ENCODE results near the gene H1-8. TPM values are rescaled to one million over a fixed set of nuclear protein-coding genes. Genes with fewer than 3 reads are reported as not detected.
"Not testable (repeated sequence)": the region's sequence is repeated elsewhere in the genome, so short reads cannot be mapped to it uniquely, and the experiment has no call there.

H1-8 gene
- total RNA-seq, 2 experiments from 2014 or later, result not detected

- no peaks in the 10 kb centered on the region for H3K27me3 Mint-ChIP-seq
- no peak overlapping the region for H3K4me3 Mint-ChIP-seq
- intact Hi-C loops (cut with DNase I, micrococcal nuclease), result no loop called here
- ChIA-PET POLR2A (no interaction called here), CTCF (interaction anchor here (0.6 to 0.7 kb wide), 2 partner anchors 10 to 526 kb away, joined by 3 read pairs; no protein-coding TSS in a partner anchor)
- ATAC-seq, result no peak
- H3K36me3 Mint-ChIP-seq (ENCODE audit: low read depth), result peaks cover 16% of the 10 kb centered on the region
- no peak for DNase-seq
- no peak overlapping the region for H3K27ac Mint-ChIP-seq
- H3K4me1 Mint-ChIP-seq, result no peaks in the 10 kb centered on the region
- H3K9me3 Mint-ChIP-seq (ENCODE audit: low read depth), result no peaks in the 10 kb centered on the region
These were observed 39.3 kb upstream of the H1-8 start for GRCh38 chr3:129503471-129504291.

- ChIA-PET POLR2A (no interaction called here), CTCF (interaction anchor here (0.7 kb wide), 1 partner anchor 9 kb away, joined by 3 read pairs; no protein-coding TSS in a partner anchor)
- intact Hi-C loops (cut with DNase I, micrococcal nuclease), result no loop called here
- Mint-ChIP-seq H3K27ac (no peak overlapping the region), H3K4me1 (no peaks in the 10 kb centered on the region), H3K27me3 (no peaks in the 10 kb centered on the region), H3K36me3 (ENCODE audit: low read depth) (peaks cover 16% of the 10 kb centered on the region), H3K4me3 (no peak overlapping the region), H3K9me3 (ENCODE audit: low read depth) (no peaks in the 10 kb centered on the region)
- no peak for ATAC-seq
- DNase-seq, result no peak
These were observed 38.4 kb upstream of the H1-8 start for GRCh38 chr3:129504471-129505100.

- CTCF ChIA-PET, result no interaction called here
- Mint-ChIP-seq H3K4me1 (no peaks in the 10 kb centered on the region), H3K27me3 (no peaks in the 10 kb centered on the region), H3K9me3 (ENCODE audit: low read depth) (no peaks in the 10 kb centered on the region), H3K4me3 (no peak overlapping the region), H3K36me3 (ENCODE audit: low read depth) (peaks cover 12% of the 10 kb centered on the region), H3K27ac (no peak overlapping the region)
- ATAC-seq (no peak), DNase-seq (no peak)
- POLR2A ChIA-PET, result no interaction called here
- intact Hi-C loops (cut with DNase I, micrococcal nuclease), result no loop called here
These were observed 37.6 kb upstream of the H1-8 start for GRCh38 chr3:129505341-129505740.

- ATAC-seq, result no peak
- Mint-ChIP-seq H3K27ac (no peak overlapping the region), H3K9me3 (ENCODE audit: low read depth) (no peaks in the 10 kb centered on the region), H3K4me3 (no peak overlapping the region), H3K36me3 (ENCODE audit: low read depth) (peaks cover 7% of the 10 kb centered on the region), H3K27me3 (no peaks in the 10 kb centered on the region), H3K4me1 (no peaks in the 10 kb centered on the region)
- intact Hi-C loops (cut with DNase I, micrococcal nuclease), result no loop called here
- DNase-seq, result no peak
- ChIA-PET CTCF (no interaction called here), POLR2A (no interaction called here)
These were observed 36.7 kb upstream of the H1-8 start for GRCh38 chr3:129506231-129506742.

GRCh38 chr3:129507181-129507831, 35.7 kb upstream of the H1-8 start:
- H3K27me3 Mint-ChIP-seq, result no peaks in the 10 kb centered on the region
- intact Hi-C loops (cut with DNase I, micrococcal nuclease), result no loop called here
- POLR2A ChIA-PET, result no interaction called here
- peaks cover 5% of the 10 kb centered on the region for H3K36me3 Mint-ChIP-seq (ENCODE audit: low read depth)
- no peak for ATAC-seq
- no peak overlapping the region for H3K27ac Mint-ChIP-seq
- H3K4me3 Mint-ChIP-seq, result no peak overlapping the region
- no peak for DNase-seq
- CTCF ChIA-PET, result no interaction called here
- H3K9me3 Mint-ChIP-seq (ENCODE audit: low read depth), result no peaks in the 10 kb centered on the region
- no peaks in the 10 kb centered on the region for H3K4me1 Mint-ChIP-seq

GRCh38 chr3:129512595-129512994, 30.4 kb upstream of the H1-8 start:
- ChIA-PET POLR2A (no interaction called here), CTCF (no interaction called here)
- H3K27ac Mint-ChIP-seq, result no peak overlapping the region
- no peaks in the 10 kb centered on the region for H3K4me1 Mint-ChIP-seq
- peaks cover 3% of the 10 kb centered on the region for H3K36me3 Mint-ChIP-seq (ENCODE audit: low read depth)
- H3K9me3 Mint-ChIP-seq (ENCODE audit: low read depth), result no peaks in the 10 kb centered on the region
- no peak overlapping the region for H3K4me3 Mint-ChIP-seq
- intact Hi-C loops (cut with DNase I, micrococcal nuclease), result no loop called here
- ATAC-seq (no peak), DNase-seq (no peak)
- H3K27me3 Mint-ChIP-seq, result no peaks in the 10 kb centered on the region

- Mint-ChIP-seq H3K36me3 (ENCODE audit: low read depth) (peaks cover 3% of the 10 kb centered on the region), H3K9me3 (ENCODE audit: low read depth) (no peaks in the 10 kb centered on the region), H3K4me3 (no peak overlapping the region), H3K4me1 (no peaks in the 10 kb centered on the region), H3K27ac (no peak overlapping the region), H3K27me3 (no peaks in the 10 kb centered on the region)
- POLR2A ChIA-PET, result no interaction called here
- DNase-seq (no peak), ATAC-seq (no peak)
- intact Hi-C loops (cut with DNase I, micrococcal nuclease), result no loop called here
- CTCF ChIA-PET, result interaction anchor here (1.1 kb wide), 1 partner anchor 9 kb away, joined by 3 read pairs; no protein-coding TSS in a partner anchor
These were observed 29.3 kb upstream of the H1-8 start for GRCh38 chr3:129513705-129514104.

- Mint-ChIP-seq H3K27ac (no peak overlapping the region), H3K4me1 (no peaks in the 10 kb centered on the region), H3K9me3 (ENCODE audit: low read depth) (no peaks in the 10 kb centered on the region), H3K36me3 (ENCODE audit: low read depth) (peaks cover 3% of the 10 kb centered on the region), H3K4me3 (no peak overlapping the region), H3K27me3 (no peaks in the 10 kb centered on the region)
- DNase-seq (no peak), ATAC-seq (no peak)
- POLR2A ChIA-PET, result interaction anchor here (0.5 kb wide), 1 partner anchor 1353 kb away, joined by 3 read pairs; no protein-coding TSS in a partner anchor
- CTCF ChIA-PET, result interaction anchor here (1.1 kb wide), 1 partner anchor 10 kb away, joined by 3 read pairs; no protein-coding TSS in a partner anchor
- intact Hi-C loops (cut with DNase I, micrococcal nuclease), result no loop called here
These were observed 28.9 kb upstream of the H1-8 start for GRCh38 chr3:129514110-129514509.

- intact Hi-C loops (cut with DNase I, micrococcal nuclease), result no loop called here
- H3K4me1 Mint-ChIP-seq, result no peaks in the 10 kb centered on the region
- ChIA-PET CTCF (interaction anchor here (0.6 kb wide), 1 partner anchor 173 kb away, joined by 3 read pairs; no protein-coding TSS in a partner anchor), POLR2A (interaction anchor here (0.5 kb wide), 1 partner anchor 1354 kb away, joined by 3 read pairs; no protein-coding TSS in a partner anchor)
- peaks cover 3% of the 10 kb centered on the region for H3K36me3 Mint-ChIP-seq (ENCODE audit: low read depth)
- no peak overlapping the region for H3K27ac Mint-ChIP-seq
- H3K4me3 Mint-ChIP-seq, result no peak overlapping the region
- ATAC-seq (no peak), DNase-seq (no peak)
- no peaks in the 10 kb centered on the region for H3K9me3 Mint-ChIP-seq (ENCODE audit: low read depth)
- no peaks in the 10 kb centered on the region for H3K27me3 Mint-ChIP-seq
These were observed 28.4 kb upstream of the H1-8 start for GRCh38 chr3:129514563-129514962.

GRCh38 chr3:129515108-129515820, 27.7 kb upstream of the H1-8 start:
- CTCF ChIA-PET, result interaction anchor here (0.6 kb wide), 1 partner anchor 173 kb away, joined by 3 read pairs; no protein-coding TSS in a partner anchor
- DNase-seq; H3K4me3 Mint-ChIP-seq; POLR2A ChIA-PET; H3K36me3 Mint-ChIP-seq (ENCODE audit: low read depth); ATAC-seq; intact Hi-C loops (cut with DNase I, micrococcal nuclease); H3K27ac Mint-ChIP-seq; H3K9me3 Mint-ChIP-seq (ENCODE audit: low read depth); H3K27me3 Mint-ChIP-seq; H3K4me1 Mint-ChIP-seq: not testable (repeated sequence)

GRCh38 chr3:129515821-129516432, 27.0 kb upstream of the H1-8 start:
- H3K27ac Mint-ChIP-seq; H3K4me3 Mint-ChIP-seq; POLR2A ChIA-PET; intact Hi-C loops (cut with DNase I, micrococcal nuclease); CTCF ChIA-PET; H3K4me1 Mint-ChIP-seq; H3K9me3 Mint-ChIP-seq (ENCODE audit: low read depth); H3K36me3 Mint-ChIP-seq (ENCODE audit: low read depth); DNase-seq; ATAC-seq; H3K27me3 Mint-ChIP-seq: not testable (repeated sequence)

Data from activated CD4-positive, alpha-beta T cell treated with anti-CD3 and anti-CD28 coated beads for 36 hours (primary cell).